Gastrocnemius medialis (tissue), 4 donors: ENCODE results near the gene HPCAL1. TPM values are rescaled to one million over a fixed set of nuclear protein-coding genes. Genes with fewer than 3 reads are reported as not detected.
A peak's percentile ranks its signal among the peaks of the same experiment; 100 is the strongest.

Experiments used
- ATAC-seq, 2 donors: fragments of 150-250 bp; one replicate each; pipeline ENCODE4 v1.9.1; 2016
- DNase-seq, 2 donors: peaks; one replicate each; pipeline ENCODE4 v3.0.0-alpha.2; 2019
- H3K27ac ChIP-seq, 4 donors: fragments of 200-600 bp; sonication (generic); 1 replicate in 1 of 4; 2 replicates in 3 of 4; pipeline ENCODE4 v1.5.1; 2016 to 2018; ENCODE audit warnings: mild to moderate bottlenecking in 2 of 4, moderate library complexity in 1 of 4
- H3K27me3 ChIP-seq, 3 donors: fragments of 200-600 bp; sonication (generic) in 2 of 3; 1 replicate in 1 of 3; 2 replicates in 2 of 3; pipeline versions ENCODE4 v1.5.1 to v1.6.0; 2016 to 2019; ENCODE audit warnings: mild to moderate bottlenecking in 1 of 3, moderate library complexity in 1 of 3
- H3K36me3 ChIP-seq, 2 donors: fragments of 200-600 bp; sonication (generic) in 1 of 2; one replicate each; pipeline ENCODE4 v1.5.1; 2017 to 2018
- H3K4me1 ChIP-seq, 2 donors: fragments of 200-600 bp; sonication (generic) in 1 of 2; one replicate each; pipeline ENCODE4 v1.5.1; 2016 to 2017; ENCODE audit warnings: mild to moderate bottlenecking in 2 of 2
- H3K4me3 ChIP-seq, 4 donors: fragments of 200-600 bp; sonication (generic) in 3 of 4; 1 replicate in 1 of 4; 2 replicates in 3 of 4; pipeline ENCODE4 v1.5.1; 2016 to 2019; ENCODE audit warnings: mild to moderate bottlenecking in 2 of 4
- H3K9me3 ChIP-seq, 3 donors: fragments of 200-600 bp; sonication (generic) in 2 of 3; 1 replicate in 1 of 3; 2 replicates in 2 of 3; pipeline ENCODE4 v1.5.1; 2016 to 2019
- CTCF ChIP-seq, 5 experiments: fragments of 450-650 bp in 3 of 5; fragments of 200-600 bp in 2 of 5; sonication (generic) in 2 of 5; IDR thresholded peaks in 4 of 5; conservative IDR thresholded peaks in 1 of 5; 1 replicate in 4 of 5; 2 replicates in 1 of 5; pipeline ENCODE4 v1.5.1; 2016 to 2019; ENCODE audit warnings: antibody characterized with exemption in 5 of 5, mild to moderate bottlenecking in 3 of 5, moderate library complexity in 3 of 5
- POLR2A ChIP-seq, 2 donors: fragments of 450-650 bp; IDR thresholded peaks; one replicate each; pipeline ENCODE4 v1.6.1; 2017; ENCODE audit warnings: antibody characterized with exemption in 2 of 2, mild to moderate bottlenecking in 2 of 2, moderate library complexity in 2 of 2
- in situ Hi-C, 4 donors: fragments of 200-750 bp; cut with MboI; loops; one replicate each; pipeline versions ENCODE4 v1.15.0 to v1.8.0; 2017; ENCODE audit warnings: low sequenced_read_pairs in 4 of 4
- intact Hi-C: fragments of 100-400 bp; cut with DNase I; formaldehyde crosslinking; loops from one replicate; pipeline ENCODE4 v1.15.1; 2023; ENCODE audit warnings: low total_unique reads
- total RNA-seq, 4 donors: library from RNA; depleted of rRNA; stranded (reverse); fragments of >200 nt; gene quantifications; one replicate each; pipeline versions ENCODE4 v1.1.0 to v1.2.3, GENCODE V29; 2016

HPCAL1 gene
- total RNA-seq, 4 donors from 2014 or later, result 29.0 to 45.5 (median 34.5) TPM

- Histone ChIP-seq H3K4me1 (peaks cover 53 to 54% of the 10 kb centered on the region in 2 donors), H3K27me3 (no peaks in the 10 kb centered on the region), H3K36me3 (no peaks in the 10 kb centered on the region), H3K9me3 (no peaks in the 10 kb centered on the region), H3K4me3 (no peak overlapping the region), H3K27ac (peak overlapping the region; percentile 62 to 82 (median 73))
- in situ Hi-C loops (loop anchor here in 1 of 4 donors (10.0 kb wide), 1 partner anchor 283 kb away; the partner anchor contains the start of gene RRM2), intact Hi-C loops (loop anchor here (1.0 to 5.0 kb wide), 3 partner anchors 266 to 335 kb away; no protein-coding TSS in a partner anchor)
- ATAC-seq (peak; percentile 52 to 67), DNase-seq (peak; percentile 68 to 79)
- no peak for TF ChIP-seq POLR2A (IDR thresholded peaks at IDR 0.05)
- no peak for TF ChIP-seq CTCF (IDR thresholded peaks at IDR 0.05 in 4 of 5, conservative IDR thresholded peaks at IDR 0.05 in 1 of 5)
These were observed 105.3 kb downstream of the HPCAL1 start for GRCh38 chr2:10407841-10408648.

- H3K27me3 ChIP-seq, result no peaks in the 10 kb centered on the region
- peak overlapping the region; percentile 62 to 82 (median 73) for H3K27ac ChIP-seq
- H3K4me1 ChIP-seq, result peaks cover 52 to 54% of the 10 kb centered on the region in 2 donors
- DNase-seq (peak; percentile 65 to 77), ATAC-seq (peak; percentile 28 to 42)
- no peak overlapping the region for H3K4me3 ChIP-seq
- intact Hi-C loops (loop anchor here (1.0 to 5.0 kb wide), 3 partner anchors 139 to 336 kb away; no protein-coding TSS in a partner anchor), in situ Hi-C loops (loop anchor here in 1 of 4 donors (10.0 kb wide), 1 partner anchor 284 kb away; the partner anchor contains the start of gene RRM2)
- TF ChIP-seq CTCF (IDR thresholded peaks at IDR 0.05 in 4 of 5, conservative IDR thresholded peaks at IDR 0.05 in 1 of 5), result peak; percentile 88 to 97 (median 94)
- no peak for TF ChIP-seq POLR2A (IDR thresholded peaks at IDR 0.05)
- H3K36me3 ChIP-seq, result no peaks in the 10 kb centered on the region
- H3K9me3 ChIP-seq, result no peaks in the 10 kb centered on the region
These were observed 106.2 kb downstream of the HPCAL1 start for GRCh38 chr2:10408649-10409579.

GRCh38 chr2:10410001-10410822 is 107.5 kb downstream of the HPCAL1 start:
- ATAC-seq, result no peak
- H3K27ac ChIP-seq, result no peak overlapping the region
- H3K9me3 ChIP-seq, result no peaks in the 10 kb centered on the region
- in situ Hi-C loops, result loop anchor here in 3 of 4 donors (5.0 to 10.0 kb wide), 3 partner anchors 275 to 285 kb away; partner anchors contain the start of gene RRM2 (in 1 of the 3)
- intact Hi-C loops, result no loop called here
- TF ChIP-seq POLR2A (IDR thresholded peaks at IDR 0.05) (no peak), CTCF (IDR thresholded peaks at IDR 0.05 in 4 of 5, conservative IDR thresholded peaks at IDR 0.05 in 1 of 5) (no peak)
- H3K4me3 ChIP-seq, result no peak overlapping the region
- H3K27me3 ChIP-seq, result no peaks in the 10 kb centered on the region
- no peak for DNase-seq
- H3K36me3 ChIP-seq, result no peaks in the 10 kb centered on the region
- H3K4me1 ChIP-seq, result peaks cover 39 to 41% of the 10 kb centered on the region in 2 donors
